ENCODE data around the gene SCD.

- no peak for TF ChIP-seq CTCF (IDR thresholded peaks at IDR 0.05; ENCODE audit: low read depth, low read length)
- no peak for TF ChIP-seq EZH2phosphoT487 (IDR thresholded peaks at IDR 0.05; ENCODE audit: low read depth)
Observed at GRCh38 chr10:100372415-100373297, 25.6 kb downstream of the SCD start.
